LNCaP clone FGC (cell line): ENCODE data around the gene SRSF4.

ENCODE experiments used
- DNase-seq: peaks from one replicate; pipeline ENCODE4 v3.0.0-alpha.2; 2011; ENCODE audit warnings: low read depth
- H3K4me3 ChIP-seq: 2 replicates; pipeline ENCODE4 v1.5.1; 2011; ENCODE audit warnings: mild to moderate bottlenecking, low read depth, low read length, control low read depth
- CTCF ChIP-seq: IDR thresholded peaks from 2 replicates; pipeline ENCODE4 v1.5.1; 2012; ENCODE audit warnings: mild to moderate bottlenecking; ENCODE audit not compliant: control insufficient read depth, insufficient read depth; ENCODE audit errors: extremely low read depth

Gene SRSF4

GRCh38 chr1:29125237-29125641 lies 56.5 kb downstream of the SRSF4 start:
- TF ChIP-seq CTCF, result no peak

GRCh38 chr1:29124366-29125236 lies 57.1 kb downstream of the SRSF4 start:
- no peak for TF ChIP-seq CTCF
- H3K4me3 ChIP-seq, result peak overlapping the region; percentile 24
- no peak for DNase-seq

More at GRCh38 chr1:29125237-29125641, 56.5 kb downstream of the SRSF4 start:
- DNase-seq, result no peak
- no peak overlapping the region for H3K4me3 ChIP-seq

- TF ChIP-seq CTCF, result no peak
- no peak for DNase-seq
Measured at GRCh38 chr1:29123887-29124365, 57.8 kb downstream of the SRSF4 start, which contains the start of gene TMEM200B. Gene TMEM200B (minus strand): TSS chr1:29123903. CDS start chr1:29121828, 2,075 bp downstream.

GRCh38 chr1:29123053-29123886 lies 58.4 kb downstream of the SRSF4 start:
- TF ChIP-seq CTCF, result no peak
- no peak overlapping the region for H3K4me3 ChIP-seq
- DNase-seq, result no peak

More at GRCh38 chr1:29123887-29124365, 57.8 kb downstream of the SRSF4 start, which contains the start of gene TMEM200B:
- H3K4me3 ChIP-seq, result peak within 1 kb of the TSS; percentile 24

- DNase-seq, result no peak
- H3K4me3 ChIP-seq, result no peak overlapping the region
- no peak for TF ChIP-seq CTCF
Measured at GRCh38 chr1:29122682-29123052, 59.0 kb downstream of the SRSF4 start.

- no peak for DNase-seq
- no peak overlapping the region for H3K4me3 ChIP-seq
- TF ChIP-seq CTCF, result no peak
Measured at GRCh38 chr1:29121936-29122681, 59.6 kb downstream of the SRSF4 start.
